SK-N-DZ (cell line): ENCODE results near the gene RELT.
"Not testable (repeated sequence)": the region's sequence is repeated elsewhere in the genome, so short reads cannot be mapped to it uniquely, and the experiment has no call there.

ENCODE experiments used
- DNase-seq: peaks from one replicate; pipeline ENCODE4 v3.0.0-alpha.2; 2015; ENCODE audit warnings: low spot score

The RELT gene

DNA sequence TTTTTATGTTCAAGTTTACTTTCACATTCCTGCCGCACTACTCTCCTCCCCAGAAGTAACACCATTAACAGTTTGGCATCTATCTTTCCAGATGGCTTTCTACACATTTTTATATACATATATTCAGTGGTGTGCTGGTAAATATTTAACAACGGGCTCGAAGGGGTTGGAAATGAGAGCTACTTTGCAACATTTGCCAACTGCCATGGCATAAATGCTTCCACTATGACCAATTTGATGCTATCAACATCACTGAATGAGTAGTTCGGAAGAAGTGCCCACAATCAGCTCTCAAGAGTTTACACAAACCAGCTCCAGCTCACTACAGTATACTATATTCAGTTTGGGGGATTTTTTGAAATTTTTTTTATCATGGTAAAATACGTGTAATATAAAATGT is 55.2 kb downstream of the RELT start:
- DNase-seq, result no peak

- not testable (repeated sequence) for DNase-seq
Observed at GRCh38 chr11:73436859-73437258, 60.7 kb downstream of the RELT start.

DNA sequence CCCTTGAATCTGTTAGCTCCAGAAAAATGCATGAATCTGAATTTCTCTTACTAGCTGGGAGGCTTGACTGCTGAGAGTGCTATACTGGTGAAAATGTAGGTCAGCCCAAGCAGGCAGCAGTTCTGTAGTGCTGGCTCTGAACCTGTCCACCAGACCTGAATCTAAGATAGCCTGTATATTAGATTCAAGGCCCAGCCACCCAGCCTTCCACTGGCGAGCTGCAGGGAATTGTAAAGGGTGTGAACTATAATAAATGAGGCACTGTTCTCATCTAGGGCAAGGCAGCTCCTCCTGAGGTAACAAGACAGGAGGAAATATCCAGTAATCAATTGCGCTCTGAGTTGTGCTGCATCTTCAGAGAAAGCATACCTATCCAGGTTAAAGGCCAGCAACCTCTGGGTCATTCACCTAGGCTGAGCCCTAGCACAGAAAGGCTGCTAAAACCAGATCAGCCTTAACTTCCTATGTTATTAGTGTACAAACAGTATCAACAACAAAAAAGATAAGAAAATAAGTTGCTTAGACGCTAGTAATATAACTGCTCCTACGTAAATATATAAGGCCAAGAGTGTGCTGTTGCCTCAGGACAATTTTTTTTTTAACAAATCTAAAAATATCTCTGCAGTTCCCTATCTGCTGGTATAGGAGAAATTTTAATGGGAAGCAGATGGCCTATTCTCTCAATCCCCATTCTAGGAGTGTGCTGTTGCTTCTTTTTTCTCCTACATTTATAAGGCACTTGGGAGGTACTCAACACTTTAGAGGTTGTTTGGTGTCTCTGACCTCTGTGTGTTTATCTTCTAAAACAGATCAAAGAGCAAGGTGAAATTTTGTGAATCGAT is 63.0 kb downstream of the RELT start:
- peak; percentile 11 for DNase-seq

GRCh38 chr11:73445980-73446379 is 69.8 kb downstream of the RELT start:
- no peak for DNase-seq

DNA sequence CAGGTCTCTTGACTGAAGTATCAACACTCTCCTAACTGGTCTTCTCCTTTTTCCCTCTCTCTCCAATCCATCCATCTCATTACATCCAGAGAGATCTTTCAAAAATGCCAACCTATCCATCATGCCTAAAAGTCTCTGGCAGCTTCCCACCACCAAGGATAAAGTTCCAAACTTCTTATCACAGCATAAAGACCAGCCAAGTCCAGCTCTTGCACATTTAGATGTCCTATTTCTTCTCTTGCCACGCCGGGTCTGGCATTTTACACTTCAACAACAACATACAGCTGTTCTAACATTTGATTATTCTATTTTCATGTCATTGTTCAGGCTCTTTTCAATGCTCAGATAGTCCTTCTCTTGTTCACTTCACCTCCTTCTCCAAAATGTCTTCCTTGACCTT is 70.6 kb downstream of the RELT start:
- DNase-seq, result no peak
